CD4-positive, alpha-beta T cell treated with Interferon gamma for 1 hour (primary cell): Measurements from ENCODE around the gene TMEM87B.

Source experiments
- DNase-seq: peaks from one replicate; pipeline ENCODE4 v3.0.0-alpha.2; 2020

Gene TMEM87B

DNA sequence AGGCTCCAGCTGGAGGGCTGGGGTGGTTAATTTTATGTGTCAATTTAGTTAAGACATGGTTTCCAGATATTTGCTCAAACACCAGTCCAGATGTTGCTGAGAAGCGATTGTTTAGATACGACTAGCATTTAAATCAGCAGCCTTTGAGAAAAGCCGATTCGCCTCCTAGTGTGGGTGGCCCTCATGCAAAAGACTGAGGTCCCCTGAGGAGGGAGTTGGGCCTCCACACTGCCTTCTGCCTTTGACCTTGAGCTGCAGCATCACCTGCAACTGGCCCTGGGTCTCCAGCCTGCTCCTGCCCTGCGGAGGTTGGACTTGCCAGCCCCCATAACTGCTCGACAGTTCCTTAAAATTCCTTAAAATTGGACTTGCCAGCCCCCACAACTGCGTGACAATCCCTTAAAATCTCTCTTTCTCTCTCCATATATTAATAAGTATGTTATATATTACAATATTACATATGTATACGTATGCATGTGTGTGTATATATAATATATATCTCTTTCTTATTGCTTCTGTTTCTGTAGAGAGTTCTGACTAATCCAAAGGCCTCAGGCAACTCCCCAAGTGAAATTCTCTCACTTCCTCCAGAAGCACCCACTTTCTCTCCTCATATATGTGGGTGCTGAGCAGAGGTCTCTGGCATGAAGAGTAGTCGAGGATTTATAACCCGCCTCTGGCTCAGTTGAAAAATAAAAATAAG, 97.6 kb downstream of the TMEM87B start:
- DNase-seq, result no peak

DNA sequence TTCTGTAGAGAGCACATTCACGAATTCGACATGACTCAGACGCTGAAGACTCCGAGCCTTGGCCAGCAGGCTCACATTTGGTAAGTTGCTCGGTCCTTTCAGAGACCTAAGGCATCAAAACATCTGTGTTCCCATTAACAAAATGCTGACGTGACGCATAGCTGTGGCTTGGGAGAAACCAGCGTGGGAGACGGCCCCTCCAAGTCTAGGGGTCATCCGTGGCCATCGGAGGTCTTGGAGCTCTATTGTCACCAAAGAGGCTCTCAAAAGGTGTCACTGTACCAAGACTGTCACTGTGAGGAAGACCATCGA, 98.1 kb downstream of the TMEM87B start:
- no peak for DNase-seq

DNA sequence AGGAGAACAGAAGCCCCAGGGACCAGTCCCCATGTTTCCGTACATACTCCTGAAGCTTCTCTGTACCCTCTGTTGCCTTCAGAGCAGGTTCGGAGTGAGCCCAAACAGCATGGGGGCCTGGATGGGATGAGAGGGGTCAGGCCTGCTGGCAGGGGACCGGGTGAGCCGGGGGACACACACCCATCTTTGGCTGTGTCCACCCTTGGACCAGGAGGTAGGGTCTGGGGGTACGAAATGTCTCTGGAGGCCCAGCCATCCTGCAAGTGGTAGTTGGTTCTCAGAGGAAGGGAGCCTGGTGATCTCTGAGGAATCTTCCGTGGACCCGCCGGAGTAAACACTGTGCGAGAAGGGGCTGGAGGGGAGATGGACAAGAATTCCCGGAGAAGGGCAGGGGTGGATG, 98.4 kb downstream of the TMEM87B start:
- no peak for DNase-seq

DNA sequence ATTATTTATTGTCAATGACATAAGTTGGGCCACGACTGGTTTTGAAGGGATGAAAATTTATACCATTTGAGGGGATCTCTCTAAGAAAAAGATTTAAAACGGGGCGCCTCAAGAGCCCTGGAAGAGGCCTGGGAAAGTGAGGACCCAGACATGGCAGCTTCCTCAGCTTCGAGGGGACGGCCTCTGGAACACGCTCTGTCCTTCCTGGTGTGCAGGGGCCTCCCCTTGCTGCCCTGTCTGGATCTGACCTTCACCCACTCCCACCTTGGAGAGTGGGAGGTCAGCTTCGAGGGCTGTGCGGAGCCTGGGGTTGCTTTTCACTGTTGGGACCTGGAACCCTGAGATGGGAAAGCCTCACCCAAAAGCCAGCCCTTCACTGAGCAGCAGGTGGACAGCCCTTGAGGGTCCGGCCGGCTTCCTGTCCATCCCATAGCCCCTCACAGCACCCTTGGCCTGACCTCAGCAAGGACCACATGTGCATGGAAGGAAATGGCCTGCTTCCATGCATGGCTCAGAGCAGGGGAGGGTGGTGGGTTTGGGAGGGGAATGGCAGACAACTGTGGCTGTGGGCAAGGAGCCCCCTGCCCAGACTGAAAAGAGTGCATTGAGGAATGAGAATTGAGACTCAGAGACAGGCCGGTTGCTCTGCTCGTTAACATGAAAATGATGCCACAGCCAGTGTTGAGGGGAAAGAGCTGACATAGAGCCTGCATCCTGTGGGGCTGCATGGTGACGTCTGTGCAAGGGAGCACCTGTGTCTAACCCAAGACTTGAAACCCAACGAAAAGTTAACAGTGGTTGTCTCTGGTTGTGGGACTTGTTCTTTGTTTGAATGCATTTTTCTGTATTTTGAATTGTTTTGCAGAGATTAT, 99.4 kb downstream of the TMEM87B start:
- DNase-seq, result peak; percentile 41

DNA sequence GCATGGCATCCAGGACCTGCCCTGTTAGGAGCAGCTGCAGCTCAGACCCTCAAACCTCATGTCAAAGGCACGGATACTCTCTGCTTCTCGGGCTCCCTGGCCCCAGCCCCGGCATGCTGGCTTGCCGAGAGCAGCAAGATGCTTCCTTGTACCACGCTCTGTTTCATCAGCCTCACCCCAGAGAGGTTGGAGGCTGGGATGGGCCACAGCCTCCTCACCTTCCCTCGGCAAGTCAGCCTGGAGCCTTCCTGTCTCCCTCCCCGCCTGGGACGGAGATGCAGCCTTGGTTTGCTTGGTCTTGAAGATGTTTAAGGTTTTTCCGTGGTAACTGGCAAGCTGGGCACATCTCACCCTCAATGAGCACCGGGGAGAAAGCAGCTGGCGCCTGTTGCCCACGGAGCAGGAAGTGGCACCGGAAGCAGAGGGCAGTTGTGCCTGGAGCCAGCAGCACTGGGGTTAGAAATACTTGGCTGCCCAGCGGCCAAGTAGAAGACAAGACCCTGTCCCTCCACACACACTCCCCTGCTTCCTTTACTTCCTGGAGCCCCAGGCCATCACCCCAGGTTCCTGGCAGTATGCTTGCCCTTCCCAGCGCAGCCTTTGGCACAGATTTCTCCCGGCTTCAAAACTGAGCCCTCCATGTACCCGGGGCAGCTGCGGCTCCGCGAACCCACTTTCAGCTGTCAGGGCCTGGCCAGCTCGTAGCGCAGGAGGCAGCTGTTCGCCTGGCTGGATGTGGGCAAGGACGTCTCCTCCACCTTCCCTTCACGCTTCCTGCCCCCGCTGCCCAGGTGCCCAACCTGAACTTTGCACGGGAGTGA, 100.5 kb downstream of the TMEM87B start:
- no peak for DNase-seq

DNA sequence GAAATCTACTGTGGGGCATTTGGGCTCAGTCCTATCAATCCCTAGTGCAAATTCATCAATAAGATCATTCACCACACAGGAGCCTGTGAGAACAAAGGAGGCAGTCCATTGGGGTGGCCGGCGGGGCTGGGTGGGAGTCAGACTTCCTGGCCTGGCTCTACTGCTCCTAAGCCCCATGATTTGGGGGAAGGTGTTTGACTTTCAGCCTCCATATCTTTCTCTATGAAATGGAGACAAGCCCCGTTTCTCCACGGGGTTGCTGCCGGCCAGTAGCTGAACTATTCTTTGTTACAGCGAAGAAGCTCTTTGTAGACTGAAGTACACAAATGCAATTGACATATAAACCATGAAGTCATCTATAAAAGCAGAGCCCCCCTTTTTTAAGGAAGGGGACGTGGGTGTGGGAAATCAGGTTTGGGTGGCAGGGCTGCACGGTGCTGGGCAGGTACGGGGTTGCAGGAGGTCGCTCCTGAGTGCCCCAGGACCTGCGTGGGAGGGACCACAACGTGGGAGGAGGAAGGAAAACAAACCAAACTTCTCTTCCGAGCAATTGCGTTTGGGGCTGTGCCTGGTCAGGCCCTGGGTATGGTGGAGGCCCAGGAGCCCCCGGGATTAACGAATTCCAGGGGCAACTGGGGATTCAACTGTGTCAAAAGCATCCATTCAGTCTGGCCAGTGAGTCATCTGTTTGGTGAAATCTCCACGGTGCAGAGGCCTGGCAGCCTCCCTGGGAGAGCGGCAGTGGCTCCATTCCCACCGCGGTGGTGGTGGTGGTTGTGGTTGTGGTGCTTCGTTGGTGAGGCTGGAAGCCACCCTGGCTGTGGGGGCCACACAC, 101.3 kb downstream of the TMEM87B start:
- DNase-seq, result no peak

DNA sequence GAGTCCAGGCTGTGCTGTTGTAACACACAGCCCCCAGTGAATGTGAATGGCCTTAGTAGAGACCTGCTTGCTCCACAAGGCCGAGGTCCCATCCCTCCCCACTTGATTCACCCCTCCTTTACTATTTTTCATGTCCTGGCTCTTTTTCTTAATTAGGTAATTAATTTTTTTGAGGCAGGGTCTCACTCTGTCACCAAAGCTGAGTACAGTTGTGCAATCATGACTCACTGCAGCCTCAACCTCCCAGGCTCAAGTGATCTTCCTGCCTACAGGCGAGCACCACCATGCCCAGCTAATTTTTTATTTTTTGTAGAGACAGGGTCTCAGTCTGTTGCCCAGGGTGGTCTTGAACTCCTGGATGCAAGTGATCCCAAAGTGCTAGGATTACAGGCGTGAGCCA, 102.4 kb downstream of the TMEM87B start:
- DNase-seq, result no peak

DNA sequence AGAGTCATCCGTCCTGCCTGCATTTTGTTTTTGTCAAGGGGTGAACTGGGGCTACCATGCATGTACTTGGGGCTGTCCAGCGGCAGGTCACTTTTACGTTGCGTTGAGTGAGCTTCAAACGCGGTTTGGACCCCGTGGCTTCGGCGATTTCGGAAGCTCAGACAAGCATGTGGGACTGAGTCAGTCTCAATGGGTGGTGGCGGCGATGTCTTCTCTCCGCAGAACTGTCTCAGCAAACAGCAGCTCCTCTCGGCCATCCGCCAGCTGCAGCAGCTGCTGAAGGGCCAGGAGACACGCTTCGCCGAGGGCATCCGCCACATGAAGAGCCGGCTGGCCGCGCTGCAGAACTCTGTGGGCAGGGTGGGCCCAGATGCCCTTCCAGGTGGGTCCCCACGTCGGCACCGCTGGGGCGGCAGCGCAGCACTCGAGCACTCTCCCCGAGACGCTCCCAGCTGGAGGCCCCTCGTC, 104.4 kb downstream of the TMEM87B start:
- DNase-seq, result peak; percentile 18

DNA sequence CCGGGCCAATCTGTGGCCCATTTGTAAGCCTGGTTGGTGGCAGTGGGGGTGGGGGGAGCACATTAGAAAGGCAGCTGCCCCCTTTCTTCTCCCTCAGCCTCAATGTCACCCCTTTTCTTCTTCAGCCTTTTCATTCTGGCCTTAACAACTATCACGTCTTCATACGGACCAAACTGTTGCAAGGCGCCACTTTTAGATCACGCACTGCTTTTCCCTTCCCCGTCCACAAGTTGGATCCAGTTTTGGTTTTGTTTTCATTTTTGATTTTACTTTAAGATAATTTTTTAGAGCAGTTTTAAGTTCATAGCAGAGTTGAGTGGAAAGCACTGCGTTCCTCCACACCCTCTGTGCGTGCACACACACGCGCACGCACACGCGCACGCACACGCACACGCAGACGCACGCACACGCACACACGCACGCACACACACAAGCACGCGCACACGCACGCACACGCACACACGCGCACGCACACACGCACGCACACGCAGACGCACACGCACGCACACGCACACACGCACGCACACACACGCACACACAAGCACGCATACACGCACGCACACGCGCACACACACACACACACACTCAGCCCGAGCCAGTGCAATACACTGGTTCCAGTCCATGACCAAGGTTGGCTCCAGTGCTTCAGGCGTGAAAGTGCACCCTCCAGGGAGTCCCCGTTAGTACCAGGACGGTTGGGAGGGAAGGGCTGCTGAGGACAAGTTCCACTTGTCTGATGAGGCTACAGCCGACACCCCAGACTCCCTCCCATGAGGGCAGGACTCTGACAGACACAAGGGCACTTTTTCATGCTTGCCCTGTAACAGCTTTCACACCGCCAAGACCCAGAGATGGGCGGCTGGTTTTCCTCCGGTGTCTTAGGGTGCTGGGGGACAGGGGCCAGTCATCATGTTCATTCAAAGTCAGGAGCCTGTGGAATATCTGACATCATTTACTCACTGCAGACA, 105.5 kb downstream of the TMEM87B start:
- DNase-seq, result no peak

DNA sequence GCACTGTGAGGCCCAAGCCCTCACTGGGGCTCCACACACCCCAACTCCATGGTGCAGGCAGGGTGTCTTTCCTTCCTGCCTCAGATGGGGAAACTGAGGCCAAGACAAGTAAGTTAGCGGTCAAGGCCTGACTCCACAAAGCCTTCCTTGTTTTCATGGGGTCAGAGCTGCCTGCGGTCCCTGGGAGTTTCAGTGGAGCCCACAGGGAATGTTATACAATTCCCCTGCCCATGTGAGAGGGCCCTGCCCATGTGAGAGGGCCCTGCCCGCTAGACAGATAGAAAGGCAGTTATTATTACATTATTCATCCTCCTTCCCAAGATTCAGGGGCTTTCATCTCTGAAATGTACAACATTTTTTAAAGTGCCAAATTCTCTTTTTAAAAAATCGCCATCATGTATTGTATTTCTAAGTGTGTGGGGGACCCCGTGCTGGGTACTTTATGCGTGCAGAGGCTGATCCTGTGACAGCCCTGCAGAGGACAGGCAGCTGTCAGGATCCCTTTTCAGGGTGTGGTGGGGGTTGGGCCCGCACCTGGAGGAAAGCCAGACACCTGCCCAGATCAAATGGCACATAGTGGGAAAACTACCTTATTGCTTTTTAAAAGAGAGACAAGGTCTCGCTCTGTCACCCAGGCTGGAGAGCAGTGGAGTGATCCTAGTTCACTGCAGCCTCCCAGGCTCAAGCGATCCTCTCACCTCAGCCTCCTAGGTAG, 106.5 kb downstream of the TMEM87B start:
- no peak for DNase-seq

DNA sequence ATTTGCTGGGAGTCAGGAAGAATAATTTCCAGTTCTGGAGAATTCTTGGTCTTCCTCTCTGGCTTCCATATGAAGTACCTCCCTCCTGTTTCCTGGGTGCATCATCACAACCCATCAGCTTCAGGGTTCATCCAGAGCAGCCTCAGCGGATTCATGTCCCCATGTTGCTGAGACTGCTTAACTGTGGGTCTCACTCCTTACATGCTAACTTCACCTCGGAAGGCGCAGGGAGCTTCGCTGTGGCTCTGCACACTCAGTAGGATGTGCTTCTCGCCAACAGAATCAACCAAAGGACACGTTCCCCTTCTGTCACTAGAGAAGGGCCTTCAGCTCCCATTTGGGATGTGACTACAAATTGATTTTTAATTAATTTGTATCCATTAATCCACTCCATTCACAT, 107.3 kb downstream of the TMEM87B start:
- no peak for DNase-seq

DNA sequence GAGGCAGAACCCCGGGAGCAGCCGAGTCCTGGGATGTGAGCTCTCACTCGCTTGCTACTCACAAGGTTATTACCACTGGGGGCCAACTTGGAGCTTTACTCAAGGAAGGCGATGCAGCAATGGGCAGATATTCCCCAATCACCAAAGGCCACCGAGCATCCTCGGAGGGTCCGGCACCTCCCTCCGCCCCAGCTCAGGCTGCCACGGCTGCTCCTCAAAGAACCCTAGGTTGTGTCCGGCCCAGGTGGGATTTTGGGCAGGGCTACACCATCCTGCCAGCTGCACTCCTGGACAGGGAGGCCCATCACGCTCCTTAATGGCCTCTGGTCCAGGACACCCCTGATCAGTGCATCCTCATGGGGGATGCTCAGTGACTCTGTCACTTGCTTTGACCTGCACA, 107.9 kb downstream of the TMEM87B start:
- DNase-seq, result no peak

DNA sequence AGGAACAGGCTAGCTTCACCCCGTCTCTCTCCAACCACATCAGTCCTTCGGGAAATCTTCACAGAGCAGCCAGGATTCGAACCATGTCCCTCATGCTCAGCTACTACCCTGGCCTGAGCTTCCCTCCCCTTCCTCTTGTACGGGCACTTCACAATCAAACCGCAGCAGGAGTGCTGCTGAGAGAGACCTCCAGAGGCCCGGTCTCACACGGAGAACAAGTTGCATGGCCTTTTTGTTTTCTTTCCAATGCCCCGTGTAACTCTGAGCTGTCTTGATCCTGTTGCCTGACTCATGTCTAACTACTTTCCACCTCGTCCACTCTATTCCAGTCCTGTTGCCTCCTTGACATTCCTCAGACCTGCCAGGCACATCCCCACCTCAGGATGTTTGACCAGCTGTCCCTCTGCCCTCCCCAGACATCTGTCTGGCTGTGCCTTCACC, 108.5 kb downstream of the TMEM87B start:
- DNase-seq, result no peak

DNA sequence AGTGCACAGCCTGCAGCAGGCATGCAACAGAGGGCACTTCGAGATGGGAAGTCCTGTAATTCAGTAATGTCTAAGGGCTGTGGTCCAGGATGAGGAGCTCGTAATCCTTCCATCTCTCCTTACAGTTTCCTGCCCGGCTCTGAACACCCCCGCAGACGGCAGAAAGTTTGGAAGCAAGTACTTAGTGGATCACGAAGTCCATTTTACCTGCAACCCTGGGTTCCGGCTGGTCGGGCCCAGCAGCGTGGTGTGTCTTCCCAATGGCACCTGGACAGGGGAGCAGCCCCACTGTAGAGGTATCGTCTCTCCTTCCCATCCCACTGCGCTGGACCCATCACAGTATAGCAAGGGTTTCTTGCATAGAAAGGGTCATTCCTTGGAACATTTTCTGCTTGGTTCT, 109.8 kb downstream of the TMEM87B start:
- DNase-seq, result no peak

DNA sequence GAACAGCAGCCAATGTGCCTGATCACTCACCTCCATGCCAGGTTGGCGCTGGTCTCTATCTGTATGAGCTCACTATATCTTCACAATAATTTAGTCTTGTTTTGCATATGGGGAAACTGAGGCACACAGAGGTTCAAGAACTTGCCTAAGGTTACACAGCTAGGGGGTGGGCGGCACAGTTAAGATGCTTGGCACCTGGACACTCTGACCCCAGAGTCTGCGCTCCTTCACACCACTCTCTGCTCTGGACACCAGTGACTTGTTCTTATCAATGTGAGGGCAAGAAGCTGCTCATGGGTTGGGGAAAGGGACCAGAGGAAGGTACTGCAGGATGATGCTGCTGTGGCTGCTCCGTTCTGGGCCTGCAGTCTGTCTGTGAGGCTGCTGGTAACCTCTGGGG, 110.2 kb downstream of the TMEM87B start:
- no peak for DNase-seq

DNA sequence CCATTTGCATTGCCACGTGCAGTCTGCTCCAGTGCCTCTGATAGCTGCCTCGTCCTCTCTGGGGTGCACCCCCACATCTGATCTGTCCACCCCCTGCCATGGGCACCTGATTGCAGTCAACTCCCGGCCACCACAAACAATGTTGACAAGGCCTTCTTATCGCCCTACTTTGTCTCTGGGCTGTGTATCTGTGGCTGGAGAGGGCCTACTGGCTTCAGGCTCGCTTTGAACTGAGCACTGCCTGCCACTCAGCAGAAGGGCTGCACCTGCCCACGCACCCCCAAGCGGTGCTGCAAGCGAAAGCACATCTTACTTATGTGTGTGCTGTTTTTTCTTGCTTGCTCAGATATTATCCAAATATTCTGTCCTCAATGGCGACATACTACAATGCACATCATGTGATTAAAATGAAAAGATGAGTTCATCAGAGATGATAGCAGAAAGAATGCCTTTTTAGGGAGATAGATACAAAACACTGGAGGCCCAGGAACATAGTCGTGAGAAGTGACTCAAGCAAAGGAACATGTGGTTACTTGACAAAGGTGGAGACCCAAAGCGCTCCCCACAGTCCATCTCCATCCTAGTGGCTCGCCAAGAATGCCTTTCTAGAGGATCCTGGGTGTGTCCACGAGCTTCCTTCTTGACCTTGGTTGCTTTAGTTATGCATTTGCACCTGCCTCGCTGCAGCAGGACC, 111.9 kb downstream of the TMEM87B start:
- no peak for DNase-seq

DNA sequence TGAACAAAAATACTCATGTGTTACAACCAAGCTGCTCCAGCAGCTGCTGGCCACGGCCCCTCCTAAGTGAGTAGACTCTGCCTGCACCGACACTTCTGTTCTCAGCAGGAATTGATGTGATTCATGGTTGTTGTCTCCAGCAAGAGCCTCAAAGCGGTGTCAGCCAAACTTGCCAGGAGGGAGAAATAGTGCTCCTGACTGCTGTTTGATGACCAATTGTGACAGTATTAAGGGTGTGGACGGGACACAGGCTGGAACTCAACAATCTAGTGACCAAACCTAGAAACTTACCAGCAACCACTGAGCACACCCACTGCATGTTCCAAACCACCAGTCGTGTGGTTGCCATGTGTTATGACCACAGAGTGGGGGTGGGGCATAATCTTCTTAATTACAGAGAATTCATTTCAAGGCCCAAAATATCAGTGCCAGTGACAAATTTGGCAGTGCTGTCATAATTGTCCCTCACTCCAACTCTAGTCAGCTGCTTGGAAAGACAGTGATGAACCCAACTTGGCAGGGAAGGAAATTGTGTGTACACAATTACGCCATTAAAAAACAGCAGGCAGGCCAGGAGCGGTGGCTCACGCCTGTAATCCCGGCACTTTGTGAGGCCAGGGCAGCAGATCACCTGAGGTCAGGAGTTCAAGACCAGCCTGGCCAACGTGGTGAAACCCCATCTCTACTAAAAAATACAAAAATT, 113.5 kb downstream of the TMEM87B start:
- no peak for DNase-seq
